HG03196 (cell line): ENCODE results near the gene SEPHS1.

ENCODE experiments used
- ATAC-seq: cut with Tn5 transposase; IDR thresholded peaks from one replicate; pipeline ENCODE4 v1.9.1; 2021; ENCODE audit not compliant: unreplicated experiment

SEPHS1 gene

DNA sequence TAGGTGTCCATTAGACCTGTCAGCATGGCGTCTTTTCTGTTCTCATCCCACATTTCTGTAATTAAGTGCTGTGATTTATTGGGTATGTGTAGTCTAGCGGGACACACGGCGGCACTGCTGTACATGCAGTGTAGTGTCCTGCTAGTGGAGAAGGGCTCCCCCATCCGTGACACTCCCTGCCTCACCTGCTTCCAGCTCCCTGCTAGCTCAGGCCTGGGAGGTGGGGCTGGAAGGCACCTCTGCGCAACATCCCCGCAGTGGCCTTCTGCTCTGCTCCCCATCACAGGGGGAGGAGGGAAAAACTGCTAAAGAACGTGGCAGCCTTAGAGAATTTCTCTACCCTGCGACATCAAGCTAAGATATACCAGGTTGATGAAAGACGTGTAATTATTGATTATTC lies 19.5 kb downstream of the SEPHS1 start:
- no peak for ATAC-seq

GRCh38 chr10:13328126-13328525 lies 20.0 kb downstream of the SEPHS1 start:
- no peak for ATAC-seq

DNA sequence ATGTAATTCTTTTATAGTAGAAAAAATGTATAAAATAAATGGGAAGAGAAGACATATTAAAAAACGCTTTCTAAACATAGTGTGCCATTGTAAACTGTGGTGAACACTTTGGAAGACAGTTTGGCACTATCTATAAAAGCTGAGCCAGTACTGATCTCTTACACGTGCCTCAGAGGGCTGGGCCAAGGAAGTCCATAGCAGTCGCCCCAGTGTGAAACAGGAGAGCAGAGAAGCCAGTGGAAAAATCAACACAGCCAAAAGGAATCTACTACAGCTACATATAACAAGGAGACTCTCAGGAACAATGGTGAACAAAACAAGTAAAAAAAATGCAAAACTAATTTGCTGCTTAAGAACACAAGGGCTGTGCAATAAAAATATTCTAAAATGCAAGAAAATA lies 20.6 kb downstream of the SEPHS1 start:
- no peak for ATAC-seq

GRCh38 chr10:13322615-13323148 lies 25.4 kb downstream of the SEPHS1 start:
- ATAC-seq, result no peak

DNA sequence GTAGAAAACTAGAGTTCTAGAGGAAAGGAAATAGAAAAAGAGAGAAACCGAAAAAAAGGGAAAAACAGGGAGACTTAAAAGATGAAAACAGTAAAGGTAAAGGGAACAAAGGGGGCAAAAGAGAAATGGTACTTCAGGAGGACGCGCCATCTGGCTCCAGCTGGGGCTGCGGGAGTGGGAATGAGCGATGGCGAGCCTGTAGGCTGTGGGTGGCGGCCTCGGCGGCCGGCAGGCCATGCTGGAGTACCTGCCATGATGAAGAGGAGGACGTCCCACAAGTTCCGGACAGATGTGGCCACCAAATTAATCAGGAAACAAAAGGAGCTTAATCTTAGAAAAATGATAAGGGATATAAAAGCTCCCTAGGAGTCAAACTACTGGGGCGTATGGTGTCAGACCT lies 26.5 kb downstream of the SEPHS1 start:
- no peak for ATAC-seq

DNA sequence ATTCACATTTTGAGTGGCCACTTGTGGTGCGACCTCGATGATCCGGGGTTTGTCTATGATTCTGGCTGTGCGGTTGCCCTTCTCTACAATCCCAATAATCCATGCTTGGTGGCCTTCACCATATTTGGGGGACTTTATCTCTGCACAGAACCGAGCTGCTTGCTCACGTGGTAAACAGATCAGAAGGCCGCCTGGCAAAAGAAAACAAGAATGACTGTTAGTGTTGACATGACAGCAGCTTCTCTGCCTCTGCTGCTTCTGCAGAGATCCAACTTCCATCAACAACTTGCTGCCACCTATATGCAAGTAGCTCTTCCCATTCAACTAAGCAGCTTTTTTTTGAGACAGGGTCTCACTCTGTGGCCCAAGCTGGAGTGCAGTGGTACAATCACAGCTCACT lies 28.9 kb downstream of the SEPHS1 start:
- no peak for ATAC-seq

DNA sequence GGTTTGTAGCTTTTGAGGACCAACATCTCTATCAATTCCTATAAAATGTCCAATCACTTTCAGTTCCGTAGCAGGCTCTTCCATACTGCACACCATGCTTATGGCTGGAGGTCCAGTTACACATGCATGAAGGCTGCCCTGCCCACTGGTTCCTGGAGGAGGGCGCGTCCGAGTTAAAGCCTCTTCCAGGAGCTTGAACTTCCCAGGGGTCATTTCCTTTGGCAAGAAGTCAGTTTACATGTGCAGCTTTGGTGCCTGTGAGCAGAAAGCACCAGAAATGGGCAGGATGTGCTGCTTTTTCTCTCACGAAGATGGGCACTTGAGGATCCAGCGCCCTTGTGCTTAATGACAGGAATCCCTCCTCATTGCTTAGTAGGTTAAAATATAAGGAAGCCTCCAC lies 30.6 kb downstream of the SEPHS1 start:
- ATAC-seq, result no peak

- no peak for ATAC-seq
Measured at GRCh38 chr10:13316635-13317311, 31.3 kb downstream of the SEPHS1 start.

DNA sequence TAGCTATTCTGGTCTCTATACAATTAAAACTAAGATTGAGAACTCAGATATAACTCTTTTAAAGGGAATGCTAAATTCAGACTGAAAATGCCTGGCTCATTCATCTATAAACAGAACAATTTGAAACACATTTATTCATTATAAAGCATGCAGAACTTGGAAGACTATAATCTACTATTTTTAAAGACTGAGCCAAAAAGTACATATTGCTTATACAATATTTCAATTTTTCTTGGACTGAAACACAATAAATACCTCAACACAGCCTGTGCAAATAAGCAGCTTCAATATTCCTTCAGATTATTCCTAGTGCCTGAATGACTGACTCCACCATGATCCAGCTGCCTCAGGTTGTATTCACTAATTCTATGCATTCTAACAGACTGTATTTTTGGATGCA lies 32.7 kb downstream of the SEPHS1 start:
- no peak for ATAC-seq

GRCh38 chr10:13311177-13311575 lies 36.9 kb downstream of the SEPHS1 start:
- no peak for ATAC-seq

DNA sequence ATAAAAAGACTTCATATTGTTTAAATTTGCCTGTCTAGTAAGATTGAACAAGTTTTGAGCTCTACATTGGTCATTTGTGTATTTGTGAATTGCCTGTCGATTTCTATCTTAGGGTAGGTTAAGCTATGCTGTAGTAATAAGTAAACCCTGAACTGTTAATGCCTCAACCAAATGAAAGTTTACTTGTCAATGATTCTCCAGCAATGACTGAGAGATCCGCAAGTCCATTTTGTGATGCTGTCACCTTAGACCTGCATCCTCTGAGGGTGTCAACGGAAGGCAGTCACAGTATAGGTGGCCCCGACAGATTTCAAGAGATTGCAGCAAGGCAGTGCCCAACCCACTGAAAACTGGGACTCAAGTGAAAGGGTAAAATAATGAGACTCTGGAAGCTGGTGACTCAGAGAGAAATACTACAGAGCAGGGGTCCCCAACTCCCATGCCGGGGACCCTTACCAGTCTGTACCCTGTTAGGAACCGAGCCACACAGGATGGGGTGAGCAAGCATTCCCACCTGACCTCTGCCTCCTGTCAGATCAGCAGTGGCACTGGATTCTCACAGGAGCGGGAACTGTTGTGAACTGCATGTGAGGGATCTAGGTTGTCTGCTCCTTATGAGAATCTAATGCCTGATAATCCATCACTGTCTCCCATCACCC lies 37.4 kb downstream of the SEPHS1 start:
- ATAC-seq, result no peak

GRCh38 chr10:13309792-13310191 lies 38.3 kb downstream of the SEPHS1 start:
- ATAC-seq, result no peak

DNA sequence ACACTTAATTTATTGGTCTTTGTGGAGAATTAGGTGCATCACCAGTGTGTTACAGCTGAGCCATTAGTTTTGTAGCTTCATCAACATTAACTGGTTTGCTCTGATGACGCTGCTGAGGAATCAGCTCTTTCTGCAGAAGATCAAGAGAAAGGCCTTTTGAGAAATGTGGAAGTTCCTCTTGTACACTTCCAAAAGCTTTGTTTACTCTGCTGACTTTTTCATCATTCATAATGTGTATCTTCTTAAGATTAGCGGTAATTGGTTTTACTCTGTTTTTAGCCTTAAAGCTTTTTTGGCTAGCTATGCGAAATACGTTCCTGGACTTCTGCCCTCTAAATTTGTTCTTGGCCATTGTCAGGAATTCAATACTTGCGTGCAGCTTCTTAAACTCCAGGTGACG lies 40.0 kb downstream of the SEPHS1 start:
- ATAC-seq, result no peak

DNA sequence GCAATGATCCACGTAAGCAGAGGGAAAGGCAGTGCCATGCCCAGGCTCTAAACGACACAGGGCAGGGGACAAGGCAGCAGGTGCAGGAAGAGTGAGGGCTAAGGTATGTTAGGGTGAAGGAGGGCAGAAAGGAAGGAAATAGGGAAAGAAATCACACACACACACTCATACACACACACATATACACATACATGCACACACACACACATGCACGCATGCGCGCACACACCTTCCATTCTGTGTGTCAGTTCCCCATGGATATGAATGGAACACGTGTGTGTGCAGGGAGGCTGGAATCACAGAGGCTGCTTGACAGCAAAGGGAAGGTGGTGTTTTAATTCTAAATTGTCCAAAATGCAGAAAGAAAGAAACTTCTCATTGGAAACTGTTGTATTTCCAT lies 42.0 kb downstream of the SEPHS1 start:
- no peak for ATAC-seq

- ATAC-seq, result no peak
Measured at GRCh38 chr10:13302821-13303555, 45.1 kb downstream of the SEPHS1 start.

- ATAC-seq, result peak; percentile 69
Measured at GRCh38 chr10:13299437-13300287, 48.4 kb downstream of the SEPHS1 start, which contains the start of gene PHYH. PHYH (minus strand) TSS chr10:13300064; CDS start chr10:13300042, 22 bp downstream.

DNA sequence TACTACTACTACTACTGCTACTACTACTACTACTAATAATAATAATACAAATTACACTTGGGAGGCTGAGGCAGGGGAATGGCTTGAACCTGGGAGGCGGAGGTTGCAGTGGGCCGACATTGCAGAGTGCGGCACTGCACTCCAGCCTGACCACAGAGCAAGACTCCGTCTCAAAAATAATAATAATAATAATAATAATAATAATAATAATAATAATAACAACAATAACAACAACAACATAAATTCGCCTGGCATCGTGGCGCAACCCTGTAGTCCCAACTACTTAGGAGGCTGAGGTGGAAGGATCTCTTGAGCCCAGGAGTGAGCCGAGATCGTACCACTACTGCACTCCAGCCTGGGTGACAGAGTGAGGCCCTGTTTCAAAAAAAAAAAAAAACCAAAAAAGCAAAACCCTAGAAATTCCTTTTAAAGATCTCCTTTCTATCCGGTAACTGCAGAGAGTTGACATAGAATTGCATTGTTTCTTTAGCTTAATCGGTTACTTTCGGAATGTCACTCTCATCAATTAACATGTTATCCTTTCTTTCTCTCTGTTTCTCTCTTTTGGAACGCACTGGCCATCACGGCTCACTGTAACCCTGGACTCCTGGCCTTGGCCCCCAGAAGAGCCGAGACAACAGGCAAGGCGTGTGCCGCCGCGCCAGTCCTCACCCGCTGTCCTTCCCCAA lies 49.2 kb downstream of the SEPHS1 start:
- no peak for ATAC-seq

- no peak for ATAC-seq
Measured at GRCh38 chr10:13296476-13296875, 51.6 kb downstream of the SEPHS1 start.

GRCh38 chr10:13294784-13295183 lies 53.3 kb downstream of the SEPHS1 start:
- ATAC-seq, result no peak
